ENCODE data around the gene WLS.

Gene WLS

DNA sequence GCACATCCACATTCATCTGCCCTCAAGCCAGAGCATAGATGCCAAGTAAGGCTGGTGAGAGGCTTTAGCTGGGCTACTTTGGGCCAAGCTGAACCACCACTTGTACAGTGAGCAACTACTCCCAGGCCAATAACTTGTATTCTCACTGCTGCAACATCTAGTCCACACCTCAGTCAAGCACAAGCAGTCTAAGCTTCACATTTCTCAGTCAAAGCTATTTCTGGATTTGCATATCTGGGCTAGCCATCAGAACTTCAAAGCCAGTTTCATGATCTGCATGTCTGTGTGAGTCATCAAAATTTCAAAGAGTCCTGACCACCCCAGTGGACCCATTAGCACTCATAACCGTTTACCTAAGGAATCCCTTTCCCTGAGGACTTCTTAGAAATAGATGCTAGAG, 104.2 kb downstream of the WLS start:
- no peak for DNase-seq

GRCh38 chr1:68121536-68121935, 110.8 kb downstream of the WLS start:
- DNase-seq: no peak

DNA sequence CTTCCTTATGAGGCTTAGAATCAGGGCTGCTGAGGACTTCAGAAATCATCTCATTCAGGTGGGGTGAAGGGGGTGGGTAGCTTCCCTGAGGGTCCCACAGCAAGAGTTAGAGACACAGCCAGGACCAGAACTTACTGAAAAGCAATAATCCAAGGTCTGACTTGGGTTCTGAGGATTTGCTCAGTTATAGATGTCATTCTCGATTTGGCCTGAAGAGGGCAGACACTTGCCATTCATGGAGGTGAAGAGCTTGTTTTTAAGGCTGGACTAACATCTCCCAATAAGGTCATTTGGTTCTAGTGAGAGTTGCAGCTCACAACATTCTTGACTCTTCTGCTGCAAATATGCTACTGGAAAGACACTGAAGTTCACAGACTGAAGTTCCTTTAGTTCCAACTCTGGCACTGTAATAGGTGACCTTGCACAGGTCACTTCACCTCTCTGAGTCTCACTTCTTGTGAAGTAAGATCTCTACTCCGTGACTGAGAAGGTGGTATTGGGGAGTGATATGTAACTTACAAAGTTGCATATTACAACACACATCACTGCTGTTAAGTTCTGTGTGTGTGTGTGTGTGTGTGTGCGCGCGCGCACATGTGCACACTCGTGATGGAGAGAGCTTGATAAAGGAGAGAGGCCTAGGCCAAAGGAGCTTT, 112.1 kb downstream of the WLS start:
- DNase-seq: peak; percentile 28 to 38

GRCh38 chr1:68119445-68119844, 112.9 kb downstream of the WLS start:
- no peak for DNase-seq

- no peak for DNase-seq
Observed at GRCh38 chr1:68117416-68117815, 114.9 kb downstream of the WLS start.

GRCh38 chr1:68116643-68117235, 115.6 kb downstream of the WLS start:
- peak; percentile 49 to 58 for DNase-seq

GRCh38 chr1:68115308-68115707, 117.0 kb downstream of the WLS start:
- no peak for DNase-seq

- no peak for DNase-seq
Observed at GRCh38 chr1:68113966-68114365, 118.4 kb downstream of the WLS start.

- no peak for DNase-seq
Observed at GRCh38 chr1:68112835-68113243, 119.5 kb downstream of the WLS start.

DNA sequence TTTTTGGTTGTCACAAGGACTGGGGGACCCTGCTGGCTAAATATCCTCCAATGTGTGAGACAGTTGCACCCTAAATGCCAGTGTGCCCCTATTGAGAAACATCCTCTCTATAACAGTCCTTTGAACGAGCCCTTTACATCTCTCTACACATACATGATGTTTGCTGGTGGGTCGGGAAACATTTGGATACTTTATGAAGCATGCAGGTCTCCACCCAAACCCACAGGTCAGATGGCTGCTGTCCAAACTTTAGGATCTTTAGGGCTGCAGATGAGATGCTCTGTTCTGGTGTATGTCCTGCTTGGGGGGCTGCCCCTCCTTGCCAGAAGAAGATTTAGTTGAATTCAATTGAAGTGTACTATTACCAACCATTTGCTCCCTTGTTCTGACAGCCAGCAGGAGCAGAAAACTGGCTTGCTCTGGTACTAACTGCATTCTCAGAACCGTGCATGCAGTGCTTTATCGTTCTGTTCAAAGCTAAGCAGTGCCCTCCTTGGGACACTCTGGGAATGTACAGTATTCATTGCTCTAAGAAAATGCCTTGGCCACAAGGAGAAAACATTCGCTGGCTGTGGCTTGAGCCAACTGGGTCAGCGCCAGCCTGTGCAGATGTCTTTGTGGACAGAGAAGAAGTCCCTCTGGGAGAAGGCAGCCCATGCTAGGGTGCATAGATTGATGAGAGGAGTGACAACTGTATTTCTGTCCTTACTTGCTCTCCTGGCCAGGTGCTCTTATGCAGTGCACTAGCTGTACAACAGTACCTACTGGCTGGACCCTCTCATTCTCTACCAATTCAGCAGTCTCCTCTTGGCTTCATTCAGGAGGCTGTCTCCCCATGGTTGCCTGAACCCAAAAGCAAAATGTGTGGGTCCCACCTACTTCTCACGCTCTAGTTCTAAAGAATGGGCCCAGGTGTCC, 120.5 kb downstream of the WLS start:
- DNase-seq: no peak

GRCh38 chr1:68107771-68108170, 124.6 kb downstream of the WLS start:
- DNase-seq: no peak

- no peak for DNase-seq
Observed at GRCh38 chr1:68103884-68104554, 128.3 kb downstream of the WLS start.

GRCh38 chr1:68103011-68103545, 129.2 kb downstream of the WLS start:
- DNase-seq: no peak

- DNase-seq: no peak
Observed at GRCh38 chr1:68101829-68102228, 130.5 kb downstream of the WLS start.

- no peak for DNase-seq
Observed at GRCh38 chr1:68100571-68100970, 131.8 kb downstream of the WLS start.

DNA sequence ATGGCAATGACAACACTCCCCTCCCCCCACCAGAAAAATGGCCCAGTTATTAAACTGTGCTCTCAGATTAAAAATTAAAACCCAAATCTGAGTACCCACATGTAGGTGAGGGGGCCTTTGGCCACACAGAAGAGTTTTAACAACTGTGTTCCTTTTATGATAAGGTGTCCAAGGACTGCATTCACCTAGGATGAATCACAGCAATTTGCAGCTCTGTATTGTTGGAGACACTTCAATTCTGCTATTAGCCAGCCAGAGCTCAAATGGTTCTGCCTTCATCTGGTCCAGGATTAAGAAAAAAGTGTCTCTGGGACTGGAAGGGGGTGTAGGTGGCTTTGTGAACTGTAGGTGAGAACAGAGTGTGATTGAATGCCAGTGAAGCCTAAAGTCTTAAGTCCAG, 138.6 kb downstream of the WLS start:
- no peak for DNase-seq

GRCh38 chr1:68087184-68087583, 145.1 kb downstream of the WLS start:
- DNase-seq: no peak

GRCh38 chr1:68085752-68086151, 146.6 kb downstream of the WLS start:
- no peak for DNase-seq

DNA sequence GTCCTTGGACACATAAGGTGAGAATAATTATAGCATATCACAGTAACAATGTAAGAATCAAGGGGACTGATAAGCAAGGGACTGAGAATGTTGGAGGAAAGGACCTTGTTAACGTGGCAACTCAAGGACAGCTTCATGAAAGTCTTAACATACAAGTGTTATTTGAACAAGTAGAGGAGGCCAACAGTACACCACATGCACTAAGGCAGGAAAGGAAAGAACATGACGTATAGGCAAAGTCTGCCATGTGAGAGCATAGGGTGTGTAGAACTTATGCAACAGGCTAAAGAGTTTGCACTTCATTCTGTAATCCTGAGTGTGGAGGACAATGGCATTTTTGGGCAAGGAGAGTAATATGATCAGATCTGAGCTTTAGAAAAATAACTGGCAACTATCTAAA, 148.6 kb downstream of the WLS start:
- no peak for DNase-seq

DNA sequence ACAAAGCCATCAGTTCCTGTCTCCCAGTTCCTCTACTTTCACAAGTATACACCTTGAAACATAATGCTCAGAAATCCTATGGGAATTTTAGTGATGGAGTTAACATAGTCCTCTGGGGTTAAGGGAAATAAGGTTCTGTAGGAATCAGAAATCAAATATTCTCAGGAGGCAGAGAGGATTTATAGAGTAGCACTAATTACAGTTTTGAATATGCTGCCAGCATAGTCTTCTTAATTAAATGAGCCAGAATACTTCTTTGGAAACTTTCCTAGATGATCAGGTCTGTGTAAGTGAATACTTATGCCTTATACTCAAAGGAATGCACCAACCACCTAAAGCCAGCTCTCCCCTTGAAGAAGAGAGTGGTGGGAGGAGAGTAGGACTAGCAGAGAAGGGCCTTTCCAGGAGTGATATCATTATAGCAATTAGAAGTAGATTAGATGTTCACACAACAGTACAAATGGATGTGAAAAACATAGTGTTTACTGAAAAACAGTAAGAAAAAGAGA, 150.5 kb downstream of the WLS start:
- no peak for DNase-seq

DNA sequence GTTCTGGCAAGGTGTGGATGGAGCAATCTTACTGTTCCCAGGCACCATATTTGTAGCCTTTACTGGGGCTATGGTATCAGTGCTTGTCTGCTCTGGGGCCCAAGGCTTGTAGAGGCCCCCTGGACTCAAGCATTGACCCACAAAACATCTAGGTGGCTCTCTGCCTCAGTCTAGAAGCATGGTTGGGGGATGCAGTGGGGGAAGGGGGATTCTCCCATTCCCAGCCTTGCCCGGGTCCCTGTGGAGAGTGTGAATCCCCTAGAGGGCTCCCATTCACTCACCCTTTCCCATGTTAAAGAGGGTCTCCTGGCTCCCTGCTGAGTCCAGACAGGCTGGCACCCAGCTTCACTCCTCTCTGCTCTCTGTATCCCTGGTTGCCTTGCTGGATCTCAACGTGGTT, 153.7 kb downstream of the WLS start:
- DNase-seq: no peak

Data from stimulated activated CD4-positive, alpha-beta T cell treated with anti-CD3 and anti-CD28 coated beads, Interleukin-2, amount 100 ng/mL, for 24 hours (primary cell).